ENCODE data around the gene CCNK.

Gene CCNK

GRCh38 chr14:99541677-99542470 lies 60.7 kb downstream of the CCNK start:
- peaks cover 11% of the 10 kb centered on the region for H3K27me3 ChIP-seq (replicated peaks)
- H3K27ac ChIP-seq, result no peak overlapping the region
- in situ Hi-C loops (cut with HindIII; ENCODE audit: low pct_ligation_motif_present, low sequenced_read_pairs), result no loop called here
- H3K4me3 ChIP-seq (ENCODE audit: low read depth, low read length), result no peak overlapping the region
- H3K36me3 ChIP-seq (replicated peaks), result no peaks in the 10 kb centered on the region
- no peak for TF ChIP-seq CTCF (IDR thresholded peaks at IDR 0.05; ENCODE audit: low read depth, low read length, missing control alignments)
- DNase-seq, result no peak

GRCh38 chr14:99542566-99542965 lies 61.4 kb downstream of the CCNK start:
- Histone ChIP-seq H3K4me3 (ENCODE audit: low read depth, low read length) (no peak overlapping the region), H3K27me3 (replicated peaks) (peaks cover 14% of the 10 kb centered on the region), H3K36me3 (replicated peaks) (no peaks in the 10 kb centered on the region), H3K27ac (no peak overlapping the region)
- DNase-seq, result no peak
- TF ChIP-seq CTCF (IDR thresholded peaks at IDR 0.05; ENCODE audit: low read depth, low read length, missing control alignments), result no peak
- in situ Hi-C loops (cut with HindIII; ENCODE audit: low pct_ligation_motif_present, low sequenced_read_pairs), result no loop called here

- DNase-seq, result no peak
- no peak for TF ChIP-seq CTCF (IDR thresholded peaks at IDR 0.05; ENCODE audit: low read depth, low read length, missing control alignments)
- Histone ChIP-seq H3K36me3 (replicated peaks) (no peaks in the 10 kb centered on the region), H3K27ac (no peak overlapping the region), H3K4me3 (ENCODE audit: low read depth, low read length) (no peak overlapping the region), H3K27me3 (replicated peaks) (peaks cover 14% of the 10 kb centered on the region)
- in situ Hi-C loops (cut with HindIII; ENCODE audit: low pct_ligation_motif_present, low sequenced_read_pairs), result no loop called here
Measured at GRCh38 chr14:99543370-99543769, 62.2 kb downstream of the CCNK start.

GRCh38 chr14:99543985-99544384 lies 62.8 kb downstream of the CCNK start:
- Histone ChIP-seq H3K27me3 (replicated peaks) (peaks cover 14% of the 10 kb centered on the region), H3K4me3 (ENCODE audit: low read depth, low read length) (no peak overlapping the region), H3K36me3 (replicated peaks) (no peaks in the 10 kb centered on the region), H3K27ac (no peak overlapping the region)
- TF ChIP-seq CTCF (IDR thresholded peaks at IDR 0.05; ENCODE audit: low read depth, low read length, missing control alignments), result no peak
- in situ Hi-C loops (cut with HindIII; ENCODE audit: low pct_ligation_motif_present, low sequenced_read_pairs), result no loop called here
- DNase-seq, result no peak

GRCh38 chr14:99544991-99545390 lies 63.8 kb downstream of the CCNK start:
- no peak for DNase-seq
- in situ Hi-C loops (cut with HindIII; ENCODE audit: low pct_ligation_motif_present, low sequenced_read_pairs), result no loop called here
- peaks cover 17% of the 10 kb centered on the region for H3K27me3 ChIP-seq (replicated peaks)

More at GRCh38 chr14:99544991-99545390, 63.8 kb downstream of the CCNK start:
- TF ChIP-seq CTCF (IDR thresholded peaks at IDR 0.05; ENCODE audit: low read depth, low read length, missing control alignments), result no peak
- H3K36me3 ChIP-seq (replicated peaks), result no peaks in the 10 kb centered on the region
- no peak overlapping the region for H3K27ac ChIP-seq
- H3K4me3 ChIP-seq (ENCODE audit: low read depth, low read length), result no peak overlapping the region

All from brain microvascular endothelial cell (primary cell).